K562 (cell line): ENCODE data around the gene PPWD1. TPM values are rescaled to one million over a fixed set of nuclear protein-coding genes. Genes with fewer than 3 reads are reported as not detected.

Experiments used
- ATAC-seq: fragments of 200-7000 bp; cut with Tn5 transposase; 3 replicates; pipeline ENCODE4 v1.9.1; 2020; ENCODE audit warnings: moderate library complexity
- BruUV-seq: library from RNA; stranded (reverse); fragments of 400-500 nt; replicated peaks from 2 replicates; lab custom pipeline; 2021; lab: Mats Ljungman, UMichigan
- CTCF ChIA-PET: fragments of 300-600 bp; formaldehyde crosslinking; extraction: SDS; loops from one replicate; lab custom pipeline; 2021; ENCODE audit warnings: low intra/inter-chr PET ratio; lab: Yijun Ruan, JAX
- POLR2A ChIA-PET: fragments of 300-600, 350-650 bp; sonication (Branson Sonifier 250); formaldehyde crosslinking; extraction: SDS; loops from one replicate; lab custom pipeline; 2021; ENCODE audit warnings: antibody characterized with exemption, inconsistent platforms; lab: Yijun Ruan, JAX
- DNase-seq, 4 experiments: peaks; one replicate each; pipeline versions ENCODE4 v3.0.0 to v3.0.0-alpha.2; 2011 to 2018; ENCODE audit warnings: low spot score in 3 of 4, mixed read lengths in 3 of 4; ENCODE audit errors: extremely low read depth in 1 of 4
- FAIRE-seq: peaks from 2 replicates; lab custom pipeline; 2011; peaks lifted over from hg19 to GRCh38; lab: Jason Lieb, UNC
- H2AFZ ChIP-seq: 2 replicates; pipeline ENCODE4 v1.6.0; 2011; ENCODE audit warnings: low read depth, low read length, control low read depth, inconsistent platforms
- H3K27ac ChIP-seq: fragments of 200-600 bp; 3 replicates; pipeline ENCODE4 v1.8.0; 2011; ENCODE audit warnings: low read depth, mild to moderate bottlenecking, control low read depth, inconsistent platforms, low read length, moderate library complexity, mixed read lengths; ENCODE audit errors: extremely low read depth
- H3K27me3 ChIP-seq, 2 experiments: fragments of 300-600 bp in 1 of 2; 2 replicates in 1 of 2; 3 replicates in 1 of 2; pipeline versions ENCODE4 v1.6.0 to v1.8.0; 2011; ENCODE audit warnings: inconsistent platforms in 2 of 2, low read length in 2 of 2, mild to moderate bottlenecking in 1 of 2, mixed read lengths in 1 of 2, moderate library complexity in 1 of 2; ENCODE audit not compliant: control insufficient read depth in 2 of 2, insufficient read depth in 2 of 2
- H3K36me3 ChIP-seq: fragments of 300-600 bp; 3 replicates; pipeline ENCODE4 v1.8.0; 2011; ENCODE audit warnings: mild to moderate bottlenecking, low read length, inconsistent platforms; ENCODE audit not compliant: control insufficient read depth, insufficient read depth
- H3K4me1 ChIP-seq, 2 experiments: fragments of 200-600 bp in 1 of 2; replicated peaks in 1 of 2; 2 replicates in 1 of 2; 3 replicates in 1 of 2; pipeline versions ENCODE4 v1.5.1 to v1.8.0; 2011; ENCODE audit warnings: inconsistent platforms in 2 of 2, low read length in 2 of 2, mild to moderate bottlenecking in 1 of 2, mixed read lengths in 1 of 2, moderate library complexity in 1 of 2; ENCODE audit not compliant: control insufficient read depth in 2 of 2, insufficient read depth in 2 of 2
- H3K4me2 ChIP-seq: 2 replicates; pipeline ENCODE4 v1.6.1; 2011; ENCODE audit warnings: low read length, control low read depth, inconsistent platforms, mixed read lengths; ENCODE audit not compliant: insufficient read depth
- H3K4me3 ChIP-seq: fragments of 200-600 bp; sonication (generic), shearing (Covaris generic); 2 replicates; pipeline ENCODE4 v1.5.1; 2016; ENCODE audit warnings: control low read depth, inconsistent platforms
- H3K79me2 ChIP-seq: fragments of 200-600 bp; 3 replicates; pipeline ENCODE4 v1.8.0; 2011; ENCODE audit warnings: low read length, inconsistent platforms; ENCODE audit not compliant: control insufficient read depth, insufficient read depth
- H3K9ac ChIP-seq, 2 experiments: 2 replicates each; pipeline versions ENCODE4 v1.6.0 to v1.6.1; 2011; ENCODE audit warnings: low read depth in 2 of 2, low read length in 2 of 2, control low read depth in 1 of 2, inconsistent platforms in 1 of 2, mild to moderate bottlenecking in 1 of 2, mixed read lengths in 1 of 2; ENCODE audit not compliant: insufficient read depth in 1 of 2
- H3K9me1 ChIP-seq: one replicate; pipeline ENCODE4 v1.6.0; 2011; ENCODE audit warnings: inconsistent platforms, mild to moderate bottlenecking, low read length, moderate library complexity; ENCODE audit not compliant: control insufficient read depth, insufficient read depth
- H3K9me3 ChIP-seq: replicated peaks from 2 replicates; pipeline ENCODE4 v1.5.1; 2011; ENCODE audit warnings: low read depth, low read length, inconsistent platforms; ENCODE audit not compliant: control insufficient read depth, insufficient read depth
- H4K20me1 ChIP-seq: replicated peaks from 2 replicates; pipeline ENCODE4 v1.6.1; 2011; ENCODE audit warnings: low read length, inconsistent platforms, mixed read lengths; ENCODE audit not compliant: control insufficient read depth, insufficient read depth
- MTA2 ChIP-seq: fragments of 450-650 bp; IDR thresholded peaks from 2 replicates; pipeline ENCODE4 v1.6.1; 2016; ENCODE audit warnings: low read depth
- NR1H2 ChIP-seq: sonication (generic); formaldehyde crosslinking; IDR thresholded peaks from 2 replicates; pipeline ENCODE4 v1.4.0; 2020; ENCODE audit warnings: mild to moderate bottlenecking, missing genetic modification reagents
- NR4A1 ChIP-seq, 2 experiments: fragments of 250-450 bp in 1 of 2; fragments of 450-650 bp in 1 of 2; sonication (Bioruptor Pico) in 1 of 2; IDR thresholded peaks; 2 replicates each; pipeline versions ENCODE4 v1.4.0 to v1.6.1; 2016 to 2020; ENCODE audit warnings: mild to moderate bottlenecking in 2 of 2, missing compliant biosample characterization in 1 of 2, missing genetic modification characterization in 1 of 2, moderate library complexity in 1 of 2
- NRF1 ChIP-seq, 2 experiments: fragments of 450-650 bp; IDR thresholded peaks in 1 of 2; conservative IDR thresholded peaks in 1 of 2; 2 replicates each; pipeline ENCODE4 v1.6.1; 2014; ENCODE audit warnings: mild to moderate bottlenecking in 2 of 2
- SRSF9 ChIP-seq: fragments of 200-400 bp; formaldehyde crosslinking; IDR thresholded peaks from 2 replicates; pipeline ENCODE4 v1.6.1; 2017; ENCODE audit warnings: low read depth, low read length, borderline replicate concordance
- ZNF311 ChIP-seq: fragments of 250-450 bp; sonication (Bioruptor Pico); IDR thresholded peaks from 2 replicates; pipeline ENCODE4 v1.4.0; 2020; ENCODE audit warnings: mild to moderate bottlenecking, moderate library complexity
- ZNF583 ChIP-seq: fragments of 250-450 bp; sonication (Bioruptor Pico); IDR thresholded peaks from 2 replicates; pipeline ENCODE4 v1.4.0; 2020
- WGBS: fragments of 100-300 bp; shearing (Covaris generic); methylation state at CpG from one replicate; pipeline ENCODE4 v1.1.6; 2016; ENCODE audit warnings: low coverage, mixed read lengths; ENCODE audit not compliant: insufficient coverage; ENCODE audit errors: missing lambda C conversion rate; 5-methylcytosine and 5-hydroxymethylcytosine counted together
- in situ Hi-C: fragments of 300-500 bp; cut with MboI; formaldehyde crosslinking; loops from 4 replicates; pipeline ENCODE4 v1.15.0; 2018; ENCODE audit warnings: inconsistent platforms, mixed read lengths
- intact Hi-C: fragments of 100-400 bp; cut with micrococcal nuclease; formaldehyde crosslinking; loops from 2 replicates; pipeline ENCODE4 v1.14.2; 2022
- polyA plus RNA-seq, 8 experiments: library from polyadenylated mRNA; depleted of rRNA in 4 of 8; stranded (reverse) in 5 of 8; unstranded in 3 of 8; fragments of >200 nt; fragmentation: Nextera tagmentation in 2 of 8; fragmentation: Illumina TruSeq in 1 of 8; extraction: Ambion mirVana in 2 of 8; extraction: Trizol in 1 of 8; gene quantifications; 2 replicates each; pipeline versions ENCODE4 v1.2.1 to v1.2.3, GENCODE V29; 2011 to 2014; ENCODE audit warnings: inconsistent platforms in 1 of 8, missing spikeins in 1 of 8
- total RNA-seq, 7 experiments: library from RNA; depleted of rRNA in 6 of 7; stranded (reverse); fragments of >200 nt in 6 of 7; fragmentation: Illumina TruSeq in 2 of 7; extraction: Trizol in 2 of 7; gene quantifications; 2 replicates each; pipeline versions ENCODE4 v1.2.1 to v1.2.3, GENCODE V29; 2011 to 2021; ENCODE audit warnings: low replicate concordance in 1 of 7
- TF ChIP-seq, protein P1 (sequence below): fragments of 450-650 bp; formaldehyde crosslinking; IDR thresholded peaks from 2 replicates; pipeline ENCODE4 v1.4.0; 2022; ENCODE audit warnings: mild to moderate bottlenecking, moderate library complexity
- TF ChIP-seq, protein P2 (sequence below): fragments of 450-650 bp; IDR thresholded peaks from 2 replicates; pipeline ENCODE4 v1.7.0; 2016; ENCODE audit warnings: borderline replicate concordance
- TF ChIP-seq, protein P3 (sequence below): fragments of 250-450 bp; sonication (Bioruptor Pico); IDR thresholded peaks from 2 replicates; pipeline ENCODE4 v1.8.0; 2022; ENCODE audit warnings: moderate library complexity, mild to moderate bottlenecking, inconsistent platforms
- TF ChIP-seq, protein P4 (sequence below): IDR thresholded peaks from 2 replicates; pipeline ENCODE4 v1.6.1; 2016; ENCODE audit warnings: missing genetic modification characterization, missing compliant biosample characterization
- TF ChIP-seq, protein P5 (sequence below): fragments of 250-450 bp; sonication (Bioruptor Pico); IDR thresholded peaks from 2 replicates; pipeline ENCODE4 v1.5.0; 2021; ENCODE audit warnings: mild to moderate bottlenecking, borderline replicate concordance

PPWD1 gene
- total and polyA plus RNA-seq, 9 of the 15 experiments (the other 6 are each of a cell fraction or from before 2014, with no cell fraction given): 24.1 to 89.2 (median 51.4) TPM

DNA sequence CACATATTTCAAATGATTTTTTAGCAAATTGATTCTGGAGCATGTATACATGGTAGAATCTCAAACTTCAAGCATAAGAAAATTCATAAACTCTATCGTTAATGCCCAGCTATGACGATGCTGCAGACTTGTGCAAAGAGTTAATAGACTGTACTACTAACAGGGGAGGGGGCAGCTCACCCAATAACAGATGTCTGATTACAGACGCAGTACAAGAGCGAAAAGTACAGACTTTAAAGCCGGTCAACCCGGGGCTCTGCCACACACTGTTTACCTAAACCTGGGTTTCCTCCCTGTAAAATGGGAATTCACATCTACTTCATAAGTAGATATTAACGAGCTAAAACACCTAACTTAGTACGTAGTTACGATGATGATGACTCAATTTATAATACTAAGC lies 60.4 kb downstream of the PPWD1 start:
- no peak for FAIRE-seq

More for the DNA sequence above, 60.4 kb downstream of the PPWD1 start:
- WGBS: under 1% methylated on average over 9 of the region's 9 CpGs
- Histone ChIP-seq H3K79me2 (peaks cover 75% of the 10 kb centered on the region), H4K20me1 (no peaks in the 10 kb centered on the region; the same call in 1 of the 2 replicates), H3K27me3 (no peaks in the 10 kb centered on the region), H2AFZ (peak overlapping the region; percentile 100), H3K4me2 (peak overlapping the region; percentile 95), H3K4me3 (peak overlapping the region; percentile 59), H3K9ac (peak overlapping the region; percentile 8 to 91; a peak in 2 of 4 replicates), H3K27ac (peak overlapping the region; percentile 84), H3K9me3 (no peaks in the 10 kb centered on the region), H3K4me1 (peaks cover 6 to 14% of the 10 kb centered on the region in 2 experiments), H3K36me3 (peaks cover 8% of the 10 kb centered on the region; the same call in 2 of the 3 replicates)
- POLR2A ChIA-PET: interaction anchor here (0.6 to 1.4 kb wide), 3 partner anchors 10 to 60 kb away, joined by 3 to 5 read pairs (median 4); partner anchors contain the start of genes CENPK and PPWD1
- DNase-seq: peak; percentile 13 to 23 (median 16)
- peak; percentile 13; the same call in 2 of the 3 replicates for ATAC-seq
- intact Hi-C loops (loop anchor here (10.0 kb wide), 1 partner anchor 301 kb away; the partner anchor contains the start of gene ERBIN), in situ Hi-C loops (no loop called here)
- CTCF ChIA-PET: no interaction called here
- TF ChIP-seq, protein P1, sequence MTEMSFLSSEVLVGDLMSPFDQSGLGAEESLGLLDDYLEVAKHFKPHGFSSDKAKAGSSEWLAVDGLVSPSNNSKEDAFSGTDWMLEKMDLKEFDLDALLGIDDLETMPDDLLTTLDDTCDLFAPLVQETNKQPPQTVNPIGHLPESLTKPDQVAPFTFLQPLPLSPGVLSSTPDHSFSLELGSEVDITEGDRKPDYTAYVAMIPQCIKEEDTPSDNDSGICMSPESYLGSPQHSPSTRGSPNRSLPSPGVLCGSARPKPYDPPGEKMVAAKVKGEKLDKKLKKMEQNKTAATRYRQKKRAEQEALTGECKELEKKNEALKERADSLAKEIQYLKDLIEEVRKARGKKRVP (CRISPR knock-in tag): no peak
- TF ChIP-seq ZNF583 (CRISPR knock-in tag): no peak
- no peak for TF ChIP-seq SRSF9
- no peak for TF ChIP-seq MTA2
- no peak for TF ChIP-seq ZNF311
- TF ChIP-seq, protein P2, sequence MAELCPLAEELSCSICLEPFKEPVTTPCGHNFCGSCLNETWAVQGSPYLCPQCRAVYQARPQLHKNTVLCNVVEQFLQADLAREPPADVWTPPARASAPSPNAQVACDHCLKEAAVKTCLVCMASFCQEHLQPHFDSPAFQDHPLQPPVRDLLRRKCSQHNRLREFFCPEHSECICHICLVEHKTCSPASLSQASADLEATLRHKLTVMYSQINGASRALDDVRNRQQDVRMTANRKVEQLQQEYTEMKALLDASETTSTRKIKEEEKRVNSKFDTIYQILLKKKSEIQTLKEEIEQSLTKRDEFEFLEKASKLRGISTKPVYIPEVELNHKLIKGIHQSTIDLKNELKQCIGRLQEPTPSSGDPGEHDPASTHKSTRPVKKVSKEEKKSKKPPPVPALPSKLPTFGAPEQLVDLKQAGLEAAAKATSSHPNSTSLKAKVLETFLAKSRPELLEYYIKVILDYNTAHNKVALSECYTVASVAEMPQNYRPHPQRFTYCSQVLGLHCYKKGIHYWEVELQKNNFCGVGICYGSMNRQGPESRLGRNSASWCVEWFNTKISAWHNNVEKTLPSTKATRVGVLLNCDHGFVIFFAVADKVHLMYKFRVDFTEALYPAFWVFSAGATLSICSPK: no peak
- TF ChIP-seq NR1H2: no peak
- no peak for TF ChIP-seq NR4A1 (CRISPR knock-in tag; IDR thresholded peaks at IDR 0.05)
- TF ChIP-seq NR4A1 (tag; IDR thresholded peaks at IDR 0.05): no peak
- TF ChIP-seq, protein P3, sequence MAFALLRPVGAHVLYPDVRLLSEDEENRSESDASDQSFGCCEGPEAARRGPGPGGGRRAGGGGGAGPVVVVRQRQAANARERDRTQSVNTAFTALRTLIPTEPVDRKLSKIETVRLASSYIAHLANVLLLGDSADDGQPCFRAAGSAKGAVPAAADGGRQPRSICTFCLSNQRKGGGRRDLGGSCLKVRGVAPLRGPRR: no peak
- TF ChIP-seq, protein P4, sequence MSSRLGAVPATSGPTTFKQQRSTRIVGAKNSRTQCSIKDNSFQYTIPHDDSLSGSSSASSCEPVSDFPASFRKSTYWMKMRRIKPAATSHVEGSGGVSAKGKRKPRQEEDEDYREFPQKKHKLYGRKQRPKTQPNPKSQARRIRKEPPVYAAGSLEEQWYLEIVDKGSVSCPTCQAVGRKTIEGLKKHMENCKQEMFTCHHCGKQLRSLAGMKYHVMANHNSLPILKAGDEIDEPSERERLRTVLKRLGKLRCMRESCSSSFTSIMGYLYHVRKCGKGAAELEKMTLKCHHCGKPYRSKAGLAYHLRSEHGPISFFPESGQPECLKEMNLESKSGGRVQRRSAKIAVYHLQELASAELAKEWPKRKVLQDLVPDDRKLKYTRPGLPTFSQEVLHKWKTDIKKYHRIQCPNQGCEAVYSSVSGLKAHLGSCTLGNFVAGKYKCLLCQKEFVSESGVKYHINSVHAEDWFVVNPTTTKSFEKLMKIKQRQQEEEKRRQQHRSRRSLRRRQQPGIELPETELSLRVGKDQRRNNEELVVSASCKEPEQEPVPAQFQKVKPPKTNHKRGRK (tag): no peak
- TF ChIP-seq, protein P5, sequence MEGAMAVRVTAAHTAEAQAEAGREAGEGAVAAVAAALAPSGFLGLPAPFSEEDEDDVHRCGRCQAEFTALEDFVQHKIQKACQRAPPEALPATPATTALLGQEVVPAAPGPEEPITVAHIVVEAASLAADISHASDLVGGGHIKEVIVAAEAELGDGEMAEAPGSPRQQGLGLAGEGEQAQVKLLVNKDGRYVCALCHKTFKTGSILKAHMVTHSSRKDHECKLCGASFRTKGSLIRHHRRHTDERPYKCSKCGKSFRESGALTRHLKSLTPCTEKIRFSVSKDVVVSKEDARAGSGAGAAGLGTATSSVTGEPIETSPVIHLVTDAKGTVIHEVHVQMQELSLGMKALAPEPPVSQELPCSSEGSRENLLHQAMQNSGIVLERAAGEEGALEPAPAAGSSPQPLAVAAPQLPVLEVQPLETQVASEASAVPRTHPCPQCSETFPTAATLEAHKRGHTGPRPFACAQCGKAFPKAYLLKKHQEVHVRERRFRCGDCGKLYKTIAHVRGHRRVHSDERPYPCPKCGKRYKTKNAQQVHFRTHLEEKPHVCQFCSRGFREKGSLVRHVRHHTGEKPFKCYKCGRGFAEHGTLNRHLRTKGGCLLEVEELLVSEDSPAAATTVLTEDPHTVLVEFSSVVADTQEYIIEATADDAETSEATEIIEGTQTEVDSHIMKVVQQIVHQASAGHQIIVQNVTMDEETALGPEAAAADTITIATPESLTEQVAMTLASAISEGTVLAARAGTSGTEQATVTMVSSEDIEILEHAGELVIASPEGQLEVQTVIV (CRISPR knock-in tag): no peak
- no peak for TF ChIP-seq NRF1 (conservative IDR thresholded peaks at IDR 0.05 in 1 of 2, IDR thresholded peaks at IDR 0.05 in 1 of 2)
- TF ChIP-seq, all 486 proteins: peak for 0
- BruUV-seq: no TSS peak
- H3K9me1 ChIP-seq: no peaks in the 10 kb centered on the region
